HG03097 (cell line): ENCODE data around the gene ZMIZ1.
"Not testable (repeated sequence)": the region's sequence is repeated elsewhere in the genome, so short reads cannot be mapped to it uniquely, and the experiment has no call there.

Experiments
- ATAC-seq: cut with Tn5 transposase; IDR thresholded peaks from one replicate; pipeline ENCODE4 v1.9.1; 2021; ENCODE audit not compliant: unreplicated experiment, low FRiP score

ZMIZ1 gene

GRCh38 chr10:79268742-79269141 is 200.0 kb downstream of the ZMIZ1 start:
- ATAC-seq = no peak

- no peak for ATAC-seq
Observed at GRCh38 chr10:79269443-79269842, 200.7 kb downstream of the ZMIZ1 start.

DNA sequence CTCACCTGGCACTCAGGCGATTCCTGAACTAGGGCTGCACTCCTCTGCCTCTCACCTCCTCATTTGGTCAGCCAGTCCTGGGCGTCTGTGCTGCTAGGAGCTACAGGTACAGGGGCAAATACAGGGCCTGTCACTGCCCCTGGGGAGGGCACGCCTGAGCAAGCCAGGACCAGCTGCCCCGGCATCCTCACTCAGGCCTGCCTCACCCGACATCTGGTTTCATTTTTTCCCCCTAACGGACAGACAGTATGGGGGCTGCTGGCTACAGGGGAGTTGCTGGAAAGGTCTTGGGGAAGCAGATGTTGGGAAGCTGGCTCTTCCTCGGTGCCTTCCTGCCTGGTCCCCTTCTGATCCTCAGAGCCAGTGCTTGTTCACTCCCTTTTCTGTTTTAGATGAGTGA is 201.2 kb downstream of the ZMIZ1 start:
- ATAC-seq = no peak

- no peak for ATAC-seq
Observed at GRCh38 chr10:79270466-79271246, 201.9 kb downstream of the ZMIZ1 start.

DNA sequence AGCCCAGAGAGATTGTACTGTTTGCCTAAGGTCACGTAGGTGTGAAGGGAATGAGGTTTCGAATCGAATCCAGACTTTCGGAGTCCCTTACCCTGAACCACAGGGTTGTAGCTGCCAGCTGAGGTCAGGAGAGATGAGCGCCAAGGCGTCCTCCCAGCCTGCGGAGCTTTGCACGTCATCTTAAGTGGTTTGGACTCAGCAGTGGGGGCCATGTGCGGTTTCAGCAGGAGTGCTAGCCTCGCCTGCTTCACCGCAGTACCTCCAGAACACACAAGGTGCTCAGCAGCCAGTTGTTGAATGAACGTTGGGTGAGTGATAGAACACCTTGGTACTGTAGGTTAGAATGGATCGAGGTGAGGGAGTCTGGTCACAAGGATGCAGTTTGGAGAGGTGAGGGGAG is 203.6 kb downstream of the ZMIZ1 start:
- no peak for ATAC-seq

- ATAC-seq = no peak
Observed at GRCh38 chr10:79273604-79274003, 204.8 kb downstream of the ZMIZ1 start.

GRCh38 chr10:79274279-79275104 is 205.7 kb downstream of the ZMIZ1 start:
- ATAC-seq = no peak

GRCh38 chr10:79275105-79275430 is 206.3 kb downstream of the ZMIZ1 start:
- ATAC-seq = no peak

GRCh38 chr10:79275431-79275851 is 206.7 kb downstream of the ZMIZ1 start:
- ATAC-seq = no peak

- ATAC-seq = no peak
Observed at GRCh38 chr10:79277579-79278269, 209.0 kb downstream of the ZMIZ1 start.

- not testable (repeated sequence) for ATAC-seq
Observed at GRCh38 chr10:79279047-79279446, 210.3 kb downstream of the ZMIZ1 start.

DNA sequence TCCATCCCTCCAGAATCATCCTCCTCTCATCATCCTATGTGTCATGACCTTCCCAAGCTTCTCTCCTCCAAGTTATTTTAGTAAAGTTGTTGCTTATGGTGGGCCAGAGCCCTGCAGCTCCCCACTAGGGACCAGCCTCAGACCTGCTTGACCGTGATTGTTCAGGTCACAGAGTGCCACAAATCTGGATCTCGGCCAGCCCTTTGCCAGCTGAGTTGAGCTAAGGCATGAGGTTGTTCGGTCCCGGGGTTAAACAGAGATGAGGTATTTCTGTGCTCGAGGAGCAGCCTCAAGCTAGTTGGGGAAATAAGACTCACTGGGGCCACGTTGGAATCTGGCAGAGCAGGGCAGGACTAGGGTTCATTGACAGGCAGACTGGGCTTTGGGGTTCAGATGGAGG is 212.2 kb downstream of the ZMIZ1 start:
- no peak for ATAC-seq

- ATAC-seq = no peak
Observed at GRCh38 chr10:79282388-79282787, 213.6 kb downstream of the ZMIZ1 start.

GRCh38 chr10:79283616-79284015 is 214.8 kb downstream of the ZMIZ1 start:
- ATAC-seq = no peak

- ATAC-seq = no peak
Observed at GRCh38 chr10:79284158-79284871, 215.5 kb downstream of the ZMIZ1 start.

DNA sequence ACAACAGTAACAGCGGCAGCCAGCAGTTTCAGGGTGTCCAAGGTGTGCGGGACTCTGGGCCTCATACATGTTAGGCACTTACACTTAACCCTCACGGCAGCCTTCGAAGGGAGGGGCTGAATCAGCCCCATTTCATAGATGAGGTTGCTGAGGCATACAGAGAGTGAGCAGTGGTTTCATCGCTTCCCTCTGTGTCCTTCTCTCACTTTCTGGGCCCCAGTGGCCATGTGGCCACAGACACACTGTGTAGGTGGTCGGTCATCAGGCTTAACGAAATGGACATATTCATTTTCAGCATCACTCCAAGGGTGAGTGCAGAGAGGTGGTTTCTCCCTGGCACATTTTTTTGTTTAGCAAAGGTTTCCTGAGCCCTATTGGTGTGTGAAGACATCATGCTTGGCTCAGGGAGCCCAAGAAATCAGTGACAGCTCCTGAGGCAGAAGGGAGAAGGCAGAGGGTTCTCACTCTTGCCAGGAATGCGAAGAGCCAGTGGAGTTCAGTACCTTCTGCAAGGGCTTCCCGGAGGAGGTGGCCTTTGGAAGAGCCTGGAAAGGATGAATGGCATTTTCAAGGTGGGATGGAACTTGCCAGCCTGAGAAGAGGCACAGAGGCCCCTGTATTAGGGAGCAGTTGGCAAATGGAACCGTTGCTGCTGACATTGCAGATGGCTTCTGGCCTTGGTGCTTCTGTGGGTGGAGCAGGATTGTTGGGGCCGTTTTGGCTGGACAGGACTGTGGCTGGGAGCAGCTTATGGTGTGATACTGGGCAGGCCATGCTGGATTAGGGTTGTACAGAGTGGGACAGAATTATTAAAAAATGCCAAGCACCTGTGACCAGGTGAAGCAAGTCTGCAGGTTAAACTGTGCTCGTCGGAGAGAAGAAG is 216.8 kb downstream of the ZMIZ1 start:
- ATAC-seq = no peak

GRCh38 chr10:79286318-79286951 is 217.7 kb downstream of the ZMIZ1 start:
- peak; percentile 73 for ATAC-seq

DNA sequence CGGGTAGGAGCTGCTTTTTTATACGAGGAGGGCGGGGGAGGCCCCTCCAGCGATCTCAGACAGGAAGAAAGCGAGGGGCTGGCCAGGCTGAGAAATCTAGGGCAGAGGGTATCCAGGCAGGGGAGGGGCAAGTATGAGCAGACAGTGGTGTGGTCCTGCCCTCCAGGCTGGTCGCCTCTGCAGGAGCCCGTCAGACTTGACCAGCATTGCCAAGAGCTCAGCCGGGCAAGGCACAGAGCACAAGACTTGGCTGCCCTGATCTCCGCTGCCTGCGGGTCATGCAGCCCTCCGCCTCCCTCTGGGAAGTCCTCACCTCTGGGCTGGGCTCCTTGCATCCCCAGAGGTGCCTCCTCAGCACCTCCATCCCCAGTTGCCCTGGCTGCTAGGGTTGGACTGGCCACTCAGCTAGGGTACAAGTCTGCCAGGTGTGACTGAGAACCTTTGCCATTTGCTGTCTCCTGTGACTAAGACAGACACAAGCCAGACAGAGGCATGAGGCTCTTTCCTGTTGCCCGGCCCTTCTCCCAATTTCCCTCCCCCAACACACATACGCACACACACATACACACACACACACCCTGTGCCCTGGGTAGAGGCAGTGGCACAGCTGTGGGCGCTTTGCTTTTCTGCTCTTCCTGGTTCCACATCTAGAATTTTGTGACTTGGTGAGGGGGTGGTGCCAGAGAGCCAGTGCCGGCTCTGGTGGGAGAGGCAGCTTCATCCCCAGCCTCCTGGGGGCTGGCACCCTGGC is 219.4 kb downstream of the ZMIZ1 start:
- no peak for ATAC-seq

DNA sequence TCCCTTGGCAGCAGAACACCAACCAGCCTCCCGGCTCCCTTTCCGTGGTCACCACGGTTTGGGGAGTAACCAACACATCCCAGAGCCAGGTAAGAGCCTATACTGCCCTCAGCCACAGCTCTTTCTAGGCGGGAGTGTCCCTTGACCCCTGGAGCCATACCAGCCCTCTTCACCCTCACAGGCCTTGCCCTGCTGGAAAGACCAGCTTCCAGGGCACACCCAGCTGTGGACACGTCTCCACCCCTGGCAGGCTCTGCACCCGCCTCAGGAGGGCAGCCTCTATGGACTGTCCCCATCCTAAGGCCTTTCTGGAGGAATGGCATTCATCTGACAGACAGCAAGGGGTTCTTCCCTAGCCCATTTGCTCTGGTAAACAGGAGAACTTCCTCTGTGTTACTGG is 221.0 kb downstream of the ZMIZ1 start:
- no peak for ATAC-seq
